Thymus (tissue), 11 donors: Measurements from ENCODE around the gene RAD21L1. TPM values are rescaled to one million over a fixed set of nuclear protein-coding genes. Genes with fewer than 3 reads are reported as not detected.
A peak's percentile ranks its signal among the peaks of the same experiment; 100 is the strongest.

ENCODE experiments used
- DNase-seq, 9 donors: peaks; one replicate each; pipeline ENCODE4 v3.0.0-alpha.2; 2013; ENCODE audit warnings: low spot score in 9 of 9, low read depth in 6 of 9, missing footprints in 1 of 9
- H3K27ac ChIP-seq, 2 donors: one replicate each; pipeline ENCODE4 v1.5.1; 2013; ENCODE audit warnings: control low read depth in 1 of 2, low read depth in 1 of 2, low read length in 1 of 2, mild to moderate bottlenecking in 1 of 2, moderate library complexity in 1 of 2
- H3K27me3 ChIP-seq, 2 donors: one replicate each; pipeline ENCODE4 v1.5.1; 2013; ENCODE audit warnings: low read length in 1 of 2; ENCODE audit not compliant: control insufficient read depth in 2 of 2, insufficient read depth in 1 of 2
- H3K36me3 ChIP-seq, 2 donors: one replicate each; pipeline ENCODE4 v1.5.1; 2013; ENCODE audit warnings: low read length in 1 of 2, mild to moderate bottlenecking in 1 of 2, moderate library complexity in 1 of 2; ENCODE audit not compliant: control insufficient read depth in 2 of 2, insufficient read depth in 2 of 2
- H3K4me1 ChIP-seq, 2 donors: one replicate each; pipeline ENCODE4 v1.5.1; 2013; ENCODE audit warnings: low read length in 2 of 2; ENCODE audit not compliant: control insufficient read depth in 2 of 2, insufficient read depth in 2 of 2
- H3K4me3 ChIP-seq, 2 donors: one replicate each; pipeline ENCODE4 v1.5.1; 2013; ENCODE audit warnings: low read length in 2 of 2, control low read depth in 1 of 2, mild to moderate bottlenecking in 1 of 2
- H3K9me3 ChIP-seq, 2 donors: one replicate each; pipeline ENCODE4 v1.5.1; 2013; ENCODE audit warnings: low read length in 1 of 2, mild to moderate bottlenecking in 1 of 2; ENCODE audit not compliant: control insufficient read depth in 2 of 2, insufficient read depth in 1 of 2
- WGBS: extraction: QIAGEN DNeasy Blood & Tissue Kit; methylation state at CpG from one replicate; pipeline ENCODE4 v1.1.7; 2013; 5-methylcytosine and 5-hydroxymethylcytosine counted together
- polyA plus RNA-seq: library from polyadenylated mRNA; stranded (reverse); fragments of 200-250 nt; gene quantifications from one replicate; pipeline ENCODE4 v1.2.3, GENCODE V29; 2013
- total RNA-seq: library from RNA; stranded (reverse); fragments of 120-200 nt; gene quantifications from one replicate; pipeline ENCODE4 v1.2.4, GENCODE V29; 2013
- donor health status: healthy.

The RAD21L1 gene
- total and polyA plus RNA-seq, 2 donors, result not detected

DNA sequence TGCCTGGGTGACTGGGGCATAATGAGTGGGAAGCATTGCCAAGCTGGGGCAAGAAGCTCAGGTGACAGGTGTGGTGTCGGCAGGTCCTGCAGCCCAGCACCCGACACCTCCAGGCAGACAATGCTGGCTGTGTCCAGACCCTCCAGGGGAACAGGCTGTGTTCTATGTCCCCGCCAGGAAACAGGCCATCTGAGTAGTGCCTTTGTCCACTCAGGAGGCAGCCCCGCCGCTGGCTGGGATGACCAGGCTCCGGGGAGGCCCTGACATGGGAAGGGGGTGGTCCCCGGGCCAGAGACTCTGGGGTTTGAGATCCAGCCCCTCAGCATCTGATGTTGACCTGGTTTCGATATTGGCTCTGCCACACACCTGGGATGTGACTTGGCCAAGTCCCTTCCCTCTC lies 68.7 kb downstream of the RAD21L1 start:
- no peak for DNase-seq
- no peak overlapping the region for H3K27ac ChIP-seq
- H3K4me1 ChIP-seq, result peaks cover 0 to 13% of the 10 kb centered on the region in 2 donors
- H3K4me3 ChIP-seq, result no peak overlapping the region
- WGBS, result 98% methylated on average over 8 of the region's 8 CpGs
- no peaks in the 10 kb centered on the region for H3K9me3 ChIP-seq
- no peaks in the 10 kb centered on the region for H3K36me3 ChIP-seq
- no peaks in the 10 kb centered on the region for H3K27me3 ChIP-seq

DNA sequence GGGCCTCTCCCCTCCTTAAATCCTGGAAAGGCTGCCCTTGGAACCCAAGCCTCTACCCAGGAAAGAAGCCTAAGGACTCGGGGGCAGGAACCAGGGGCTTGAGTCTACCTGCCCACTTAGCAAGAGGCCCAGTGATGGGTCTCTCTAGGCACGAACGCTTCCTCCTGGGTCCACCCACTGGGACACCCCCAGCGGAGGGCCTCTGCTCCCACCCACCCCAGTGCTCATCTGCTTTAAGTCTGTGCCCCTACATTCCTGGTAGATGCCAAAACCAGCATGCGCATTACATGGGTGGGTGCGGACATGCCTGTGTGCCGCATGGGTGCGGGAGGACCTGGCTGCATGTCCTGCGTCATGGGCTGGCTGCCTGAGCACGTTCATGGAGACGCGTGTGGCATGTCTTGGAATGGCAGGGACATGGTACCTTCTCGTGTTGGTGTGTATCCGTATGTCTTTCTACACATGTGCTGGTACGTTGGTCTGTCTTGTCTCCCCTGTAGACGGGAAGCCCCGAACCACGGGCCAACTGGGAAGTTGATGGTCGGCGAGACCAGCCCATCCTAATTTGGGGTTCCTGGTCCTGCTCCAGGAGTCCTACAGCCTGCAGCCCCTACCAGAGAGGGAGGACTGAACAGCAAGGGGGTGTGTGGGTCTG lies 69.6 kb downstream of the RAD21L1 start:
- no peak for DNase-seq
- 98% methylated on average over 20 of the region's 20 CpGs for whole genome bisulfite sequencing

DNA sequence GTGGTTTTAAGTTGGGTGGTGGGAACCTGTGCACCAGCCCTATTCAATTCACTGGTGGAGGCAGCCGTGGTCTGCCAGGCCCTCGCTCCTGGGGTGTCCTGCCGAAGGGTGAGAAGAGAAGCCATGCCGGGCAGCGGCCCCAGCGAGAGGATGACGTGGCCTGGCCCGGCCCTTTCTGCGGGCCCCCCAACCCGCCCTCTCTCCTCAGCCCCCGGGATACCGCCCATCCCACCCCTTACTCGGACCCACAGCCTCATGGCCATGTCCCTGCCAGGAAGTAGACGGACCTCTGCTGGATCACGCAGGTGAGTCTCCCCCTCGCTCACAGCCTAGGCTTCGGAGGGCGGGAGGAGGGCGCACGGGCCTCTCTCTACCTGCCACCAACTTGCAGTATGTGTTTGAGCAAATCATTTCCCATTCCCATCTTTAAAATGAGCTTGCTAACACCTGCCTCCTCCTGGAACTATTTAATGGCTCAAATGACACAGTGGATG lies 70.3 kb downstream of the RAD21L1 start:
- Histone ChIP-seq H3K9me3 (no peaks in the 10 kb centered on the region), H3K27me3 (no peaks in the 10 kb centered on the region), H3K4me3 (no peak overlapping the region), H3K4me1 (peaks cover 4 to 19% of the 10 kb centered on the region in 2 donors), H3K27ac (no peak overlapping the region), H3K36me3 (no peaks in the 10 kb centered on the region)
- 96% methylated on average over 20 of the region's 20 CpGs for WGBS
- no peak for DNase-seq

More for the DNA sequence above, 69.6 kb downstream of the RAD21L1 start:
- Histone ChIP-seq H3K9me3 (no peaks in the 10 kb centered on the region), H3K4me1 (peaks cover 0 to 15% of the 10 kb centered on the region in 2 donors), H3K4me3 (no peak overlapping the region), H3K36me3 (no peaks in the 10 kb centered on the region), H3K27ac (no peak overlapping the region), H3K27me3 (no peaks in the 10 kb centered on the region)

DNA sequence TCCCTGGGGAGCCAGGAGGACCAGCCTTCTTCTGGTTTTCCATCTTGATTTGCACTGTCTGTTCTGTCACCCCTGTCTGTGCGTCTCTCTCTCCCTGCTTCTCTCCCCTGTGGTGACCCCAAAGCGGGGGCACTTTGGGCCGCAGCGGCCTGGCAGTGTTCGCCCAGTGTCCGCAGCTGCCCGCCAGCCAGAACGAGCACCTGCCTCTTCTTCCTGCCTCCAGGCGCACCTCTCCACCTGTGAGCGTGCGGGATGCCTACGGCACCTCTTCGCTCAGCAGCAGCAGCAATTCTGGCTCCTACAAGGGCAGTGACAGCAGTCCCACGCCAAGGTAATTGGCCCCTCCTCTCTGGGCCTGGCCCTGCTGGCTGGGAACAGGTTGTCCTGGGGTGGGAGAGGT lies 71.1 kb downstream of the RAD21L1 start:
- no peaks in the 10 kb centered on the region for H3K9me3 ChIP-seq
- no peak overlapping the region for H3K4me3 ChIP-seq
- H3K36me3 ChIP-seq, result no peaks in the 10 kb centered on the region
- no peak overlapping the region for H3K27ac ChIP-seq
- no peak for DNase-seq
- peaks cover 4 to 18% of the 10 kb centered on the region in 2 donors for H3K4me1 ChIP-seq
- WGBS, result 97% methylated on average over 14 of the region's 14 CpGs
- no peaks in the 10 kb centered on the region for H3K27me3 ChIP-seq

DNA sequence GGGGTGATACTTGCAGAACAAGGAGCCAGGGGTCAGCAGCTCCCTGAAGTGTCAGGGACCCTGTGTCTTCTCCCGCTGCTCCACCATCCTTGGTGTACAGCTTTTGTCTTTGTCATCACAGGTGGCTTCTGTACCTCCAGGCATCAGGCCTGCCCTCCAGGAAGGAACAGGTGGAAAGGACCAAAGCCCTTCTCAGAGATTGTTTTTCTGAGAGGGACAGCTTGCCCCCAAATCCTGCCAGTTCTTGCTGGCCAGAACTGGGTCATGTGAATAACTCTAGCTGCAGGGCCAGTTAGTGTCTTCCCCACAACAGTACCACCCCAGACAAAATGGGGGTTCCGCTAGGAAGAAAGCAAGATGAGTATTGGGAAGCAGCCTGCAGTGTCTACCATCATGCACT lies 71.6 kb downstream of the RAD21L1 start:
- no peaks in the 10 kb centered on the region for H3K27me3 ChIP-seq
- no peak for DNase-seq
- H3K4me3 ChIP-seq, result no peak overlapping the region
- H3K27ac ChIP-seq, result no peak overlapping the region
- H3K36me3 ChIP-seq, result no peaks in the 10 kb centered on the region
- whole genome bisulfite sequencing, result 97% methylated on average over 2 of the region's 2 CpGs
- H3K9me3 ChIP-seq, result no peaks in the 10 kb centered on the region
- peaks cover 4 to 18% of the 10 kb centered on the region in 2 donors for H3K4me1 ChIP-seq

DNA sequence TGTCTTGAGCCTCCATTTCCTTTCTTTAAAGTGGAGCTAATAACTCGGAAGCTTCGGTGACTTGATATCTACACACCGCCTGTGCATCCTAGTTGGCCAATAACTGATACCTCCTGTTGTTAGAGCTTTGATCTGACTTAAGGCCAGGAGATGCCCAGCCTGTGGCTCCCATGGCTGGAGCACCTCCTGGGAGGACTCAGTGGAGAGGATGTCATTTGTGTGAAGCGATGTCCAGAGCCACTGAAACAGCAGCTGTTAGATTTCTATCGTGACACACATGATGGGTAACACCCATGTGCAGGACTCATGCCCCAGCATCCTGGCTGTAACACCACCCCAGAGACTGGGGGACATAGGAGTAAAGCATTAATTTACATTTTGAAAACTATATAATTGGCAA lies 72.3 kb downstream of the RAD21L1 start:
- no peak overlapping the region for H3K4me3 ChIP-seq
- WGBS, result 98% methylated on average over 5 of the region's 5 CpGs
- no peaks in the 10 kb centered on the region for H3K27me3 ChIP-seq
- no peaks in the 10 kb centered on the region for H3K9me3 ChIP-seq
- peaks cover 4 to 18% of the 10 kb centered on the region in 2 donors for H3K4me1 ChIP-seq
- DNase-seq, result no peak
- H3K27ac ChIP-seq, result no peak overlapping the region
- no peaks in the 10 kb centered on the region for H3K36me3 ChIP-seq

DNA sequence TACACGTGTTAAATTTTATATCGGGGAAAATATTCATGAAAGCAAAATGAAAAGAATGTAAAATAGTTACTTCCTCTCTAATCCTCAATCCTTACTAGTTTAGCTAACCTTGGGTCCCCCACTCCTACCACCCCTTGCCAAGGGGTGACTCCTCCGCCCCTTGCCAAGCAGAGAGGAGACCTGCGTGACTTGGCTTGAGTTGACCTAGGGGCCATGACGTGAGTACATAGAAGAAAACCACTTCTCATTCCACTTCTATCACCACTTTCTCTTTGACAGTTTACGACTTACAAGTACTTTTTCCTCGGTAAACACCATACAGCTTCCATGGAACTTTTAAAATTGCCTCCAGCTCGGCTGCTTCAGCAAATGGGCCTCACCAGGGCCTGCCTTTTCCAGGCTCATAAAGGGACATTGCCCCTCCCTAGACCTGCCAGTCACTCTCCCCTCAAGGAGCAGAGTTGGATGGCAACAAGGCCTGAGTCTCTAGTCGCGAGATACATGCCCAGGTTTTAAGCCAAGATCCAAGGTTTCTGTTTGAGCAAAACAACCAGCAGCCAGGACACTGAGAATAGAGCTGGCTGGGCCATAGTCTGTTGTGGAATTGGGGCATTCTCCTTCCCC lies 73.2 kb downstream of the RAD21L1 start:
- Histone ChIP-seq H3K27ac (no peak overlapping the region), H3K4me3 (no peak overlapping the region), H3K9me3 (no peaks in the 10 kb centered on the region), H3K27me3 (no peaks in the 10 kb centered on the region), H3K36me3 (no peaks in the 10 kb centered on the region), H3K4me1 (peaks cover 4 to 15% of the 10 kb centered on the region in 2 donors)
- DNase-seq, result no peak
- 95% methylated on average over 10 of the region's 10 CpGs for WGBS

DNA sequence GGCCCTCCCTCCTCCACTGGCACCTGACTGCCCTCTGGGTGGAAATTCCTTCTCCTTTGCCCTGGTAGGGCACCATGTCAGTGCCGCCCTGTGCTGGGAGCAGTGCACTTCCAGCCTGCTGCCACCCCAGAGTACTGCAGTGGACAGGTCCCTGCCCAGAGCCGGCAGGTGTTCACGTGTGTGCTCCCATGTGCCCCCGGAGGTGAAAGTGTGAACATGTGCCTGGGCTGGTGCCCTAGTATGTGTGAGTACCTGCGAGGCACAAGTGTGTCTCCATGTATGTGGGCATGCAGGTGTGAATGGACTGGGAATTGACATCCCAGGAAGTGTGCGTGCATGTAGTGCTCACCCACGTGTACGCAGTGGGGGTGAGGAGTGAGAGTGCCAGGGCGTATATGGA lies 73.7 kb downstream of the RAD21L1 start:
- no peaks in the 10 kb centered on the region for H3K9me3 ChIP-seq
- no peak overlapping the region for H3K4me3 ChIP-seq
- no peaks in the 10 kb centered on the region for H3K27me3 ChIP-seq
- 90% methylated on average over 9 of the region's 9 CpGs for WGBS
- DNase-seq, result peak in 3 of 9 donors; percentile 21 to 55 (median 43)
- H3K36me3 ChIP-seq, result no peaks in the 10 kb centered on the region
- no peak overlapping the region for H3K27ac ChIP-seq
- peaks cover 4 to 15% of the 10 kb centered on the region in 2 donors for H3K4me1 ChIP-seq

DNA sequence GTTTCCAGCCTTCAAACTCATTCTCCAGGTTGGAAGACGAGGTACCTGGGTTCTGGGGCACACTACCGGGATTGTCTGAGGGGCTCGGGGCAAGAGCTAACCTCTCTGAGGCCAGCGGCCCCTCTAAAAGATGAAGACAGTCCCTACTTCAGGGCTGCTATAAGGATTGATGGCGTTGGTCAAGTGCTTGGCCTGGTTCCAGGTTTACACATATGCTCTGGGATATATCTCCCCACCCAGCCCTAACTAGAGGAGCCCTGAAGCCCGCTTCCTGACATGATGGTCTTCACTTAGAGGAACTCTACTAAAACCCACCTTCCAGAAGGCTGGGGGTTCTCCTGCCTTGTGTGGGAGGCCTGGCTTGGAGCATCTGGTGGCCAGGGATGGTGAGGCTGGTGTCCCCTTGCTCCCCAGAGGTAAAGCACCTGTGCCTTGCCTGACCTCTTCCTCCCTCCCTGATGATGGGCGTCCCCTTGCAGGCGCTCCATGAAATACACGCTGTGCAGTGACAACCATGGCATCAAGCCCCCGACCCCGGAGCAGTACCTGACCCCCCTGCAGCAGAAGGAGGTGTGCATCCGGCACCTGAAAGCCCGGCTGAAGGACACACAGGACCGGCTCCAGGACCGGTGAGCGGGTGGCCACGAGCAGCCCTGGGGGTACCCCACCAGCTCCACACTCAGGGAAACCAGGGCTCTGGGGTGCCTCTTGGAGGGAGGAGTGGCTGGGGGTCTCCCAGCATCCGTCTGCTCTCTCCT lies 74.4 kb downstream of the RAD21L1 start:
- no peak overlapping the region for H3K4me3 ChIP-seq
- DNase-seq, result no peak
- 97% methylated on average over 18 of the region's 18 CpGs for WGBS
- no peaks in the 10 kb centered on the region for H3K27me3 ChIP-seq
- H3K36me3 ChIP-seq, result peaks cover 0 to under 1% of the 10 kb centered on the region in 2 donors
- H3K4me1 ChIP-seq, result peaks cover 4 to 15% of the 10 kb centered on the region in 2 donors
- peak overlapping the region in 1 of 2 donors; percentile 76 for H3K27ac ChIP-seq
- no peaks in the 10 kb centered on the region for H3K9me3 ChIP-seq
